Esophagus muscularis mucosa (tissue), 4 donors: ENCODE results near the gene PML.

Experiments
- CTCF ChIP-seq, 3 experiments: fragments of 200-600 bp in 2 of 3; fragments of 450-650 bp in 1 of 3; sonication (generic) in 2 of 3; IDR thresholded peaks; one replicate each; pipeline ENCODE4 v1.5.1; 2017 to 2019; ENCODE audit warnings: antibody characterized with exemption in 3 of 3, mild to moderate bottlenecking in 2 of 3, moderate library complexity in 1 of 3
- EP300 ChIP-seq: sonication (generic); formaldehyde crosslinking; IDR thresholded peaks from one replicate; pipeline ENCODE4 v1.6.1; 2017; ENCODE audit warnings: antibody characterized with exemption
- POLR2AphosphoS5 ChIP-seq, 2 donors: sonication (generic); formaldehyde crosslinking; IDR thresholded peaks; one replicate each; pipeline ENCODE4 v1.6.1; 2017; ENCODE audit warnings: antibody characterized with exemption in 2 of 2

- TF ChIP-seq EP300 (no peak), CTCF (IDR thresholded peaks at IDR 0.05) (no peak), POLR2AphosphoS5 (IDR thresholded peaks at IDR 0.05) (no peak)
These were observed 15.6 kb upstream of the PML start for GRCh38 chr15:73978896-73979295.
